ENCODE results near the gene PACRG. TPM values are rescaled to one million over a fixed set of nuclear protein-coding genes. Genes with fewer than 3 reads are reported as not detected.

PACRG gene
- total RNA-seq, 2 donors from 2014 or later, result 2.8 to 21.3 TPM

DNA sequence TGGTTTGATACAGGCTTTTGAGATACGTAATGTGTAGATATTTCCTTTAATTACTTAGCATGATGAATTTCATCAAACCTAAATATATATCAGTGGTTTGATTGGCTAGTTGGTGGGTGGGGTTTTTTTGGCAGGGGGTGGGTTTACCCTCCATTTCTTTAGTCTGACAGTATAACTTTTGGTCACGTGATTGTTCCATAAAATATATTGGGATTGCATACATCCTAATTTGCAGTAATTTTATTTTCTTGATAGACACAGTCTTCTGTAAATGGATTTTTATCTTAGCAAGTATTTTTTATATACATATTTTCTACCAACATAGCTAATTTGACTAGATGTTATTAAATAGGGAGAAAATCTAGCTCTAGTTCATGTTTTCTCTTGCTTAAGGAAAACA lies 509.3 kb downstream of the PACRG start:
- Histone ChIP-seq H3K9me3 (no peaks in the 10 kb centered on the region), H3K4me3 (no peak overlapping the region), H3K27me3 (no peaks in the 10 kb centered on the region), H3K4me1 (no peaks in the 10 kb centered on the region), H3K36me3 (no peaks in the 10 kb centered on the region), H3K27ac (no peak overlapping the region)
- TF ChIP-seq, protein P1, sequence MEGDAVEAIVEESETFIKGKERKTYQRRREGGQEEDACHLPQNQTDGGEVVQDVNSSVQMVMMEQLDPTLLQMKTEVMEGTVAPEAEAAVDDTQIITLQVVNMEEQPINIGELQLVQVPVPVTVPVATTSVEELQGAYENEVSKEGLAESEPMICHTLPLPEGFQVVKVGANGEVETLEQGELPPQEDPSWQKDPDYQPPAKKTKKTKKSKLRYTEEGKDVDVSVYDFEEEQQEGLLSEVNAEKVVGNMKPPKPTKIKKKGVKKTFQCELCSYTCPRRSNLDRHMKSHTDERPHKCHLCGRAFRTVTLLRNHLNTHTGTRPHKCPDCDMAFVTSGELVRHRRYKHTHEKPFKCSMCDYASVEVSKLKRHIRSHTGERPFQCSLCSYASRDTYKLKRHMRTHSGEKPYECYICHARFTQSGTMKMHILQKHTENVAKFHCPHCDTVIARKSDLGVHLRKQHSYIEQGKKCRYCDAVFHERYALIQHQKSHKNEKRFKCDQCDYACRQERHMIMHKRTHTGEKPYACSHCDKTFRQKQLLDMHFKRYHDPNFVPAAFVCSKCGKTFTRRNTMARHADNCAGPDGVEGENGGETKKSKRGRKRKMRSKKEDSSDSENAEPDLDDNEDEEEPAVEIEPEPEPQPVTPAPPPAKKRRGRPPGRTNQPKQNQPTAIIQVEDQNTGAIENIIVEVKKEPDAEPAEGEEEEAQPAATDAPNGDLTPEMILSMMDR (IDR thresholded peaks at IDR 0.05), result no peak
- DNase-seq (ENCODE audit: low spot score), result no peak

DNA sequence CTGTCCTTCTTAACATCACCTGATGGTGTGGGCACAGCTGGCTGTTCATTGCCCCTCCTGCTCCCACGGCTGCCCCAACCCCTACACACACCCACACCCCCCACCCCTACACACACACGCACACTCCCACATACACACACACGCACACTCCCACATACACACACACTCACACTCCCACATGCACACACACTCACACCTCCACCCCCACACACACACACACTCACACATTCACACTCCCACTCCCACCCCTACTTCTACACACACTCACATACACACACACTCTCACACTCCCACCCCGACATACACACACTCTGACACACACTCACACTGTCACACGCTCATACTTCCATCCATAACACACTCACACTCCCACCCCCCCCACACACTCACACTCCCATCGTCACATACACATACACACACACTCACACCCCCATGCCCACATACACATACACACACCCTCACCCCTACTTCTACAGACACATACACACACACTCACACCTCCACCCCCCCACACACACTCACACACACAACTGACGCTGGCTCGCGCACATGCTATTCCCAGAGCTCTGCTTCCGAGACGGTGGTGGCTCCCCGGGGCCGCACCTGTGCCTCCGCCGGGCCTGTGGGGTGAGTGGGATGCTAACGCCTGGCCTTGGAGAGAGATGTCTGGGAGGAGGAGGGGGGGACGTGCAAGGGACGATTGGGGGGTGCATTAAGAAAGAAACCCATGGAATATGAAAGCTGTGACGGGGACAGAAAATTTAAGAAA lies 512.0 kb downstream of the PACRG start:
- Histone ChIP-seq H3K27me3 (no peaks in the 10 kb centered on the region), H3K9me3 (no peaks in the 10 kb centered on the region), H3K27ac (no peak overlapping the region), H3K36me3 (no peaks in the 10 kb centered on the region), H3K4me1 (peaks cover 0 to 7% of the 10 kb centered on the region in 2 donors), H3K4me3 (no peak overlapping the region)
- TF ChIP-seq, protein P1 (IDR thresholded peaks at IDR 0.05), result no peak
- DNase-seq (ENCODE audit: low spot score), result no peak

DNA sequence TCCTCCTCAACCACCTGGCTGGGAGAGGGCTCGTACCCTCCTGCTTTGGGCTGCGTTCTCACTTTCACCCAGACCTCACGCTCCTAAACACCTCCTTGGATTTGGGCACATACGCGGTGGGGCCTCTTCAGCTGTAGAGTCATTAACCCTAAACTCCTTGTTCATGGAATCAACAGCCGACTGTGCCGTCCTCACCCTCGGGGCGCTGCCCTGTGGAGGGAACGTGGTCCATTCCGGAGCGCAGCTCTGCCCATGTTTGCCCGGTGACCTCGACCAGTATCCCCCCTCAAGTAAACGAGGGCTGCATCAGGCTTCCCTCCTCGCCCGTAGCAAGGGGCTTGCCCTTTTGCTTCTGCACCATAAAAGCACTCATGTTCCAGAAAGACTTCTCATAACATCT lies 512.8 kb downstream of the PACRG start:
- Histone ChIP-seq H3K4me3 (no peak overlapping the region), H3K9me3 (no peaks in the 10 kb centered on the region), H3K36me3 (no peaks in the 10 kb centered on the region), H3K4me1 (peaks cover 0 to 7% of the 10 kb centered on the region in 2 donors), H3K27ac (no peak overlapping the region), H3K27me3 (no peaks in the 10 kb centered on the region)
- no peak for DNase-seq (ENCODE audit: low spot score)
- TF ChIP-seq, protein P1 (IDR thresholded peaks at IDR 0.05), result no peak

DNA sequence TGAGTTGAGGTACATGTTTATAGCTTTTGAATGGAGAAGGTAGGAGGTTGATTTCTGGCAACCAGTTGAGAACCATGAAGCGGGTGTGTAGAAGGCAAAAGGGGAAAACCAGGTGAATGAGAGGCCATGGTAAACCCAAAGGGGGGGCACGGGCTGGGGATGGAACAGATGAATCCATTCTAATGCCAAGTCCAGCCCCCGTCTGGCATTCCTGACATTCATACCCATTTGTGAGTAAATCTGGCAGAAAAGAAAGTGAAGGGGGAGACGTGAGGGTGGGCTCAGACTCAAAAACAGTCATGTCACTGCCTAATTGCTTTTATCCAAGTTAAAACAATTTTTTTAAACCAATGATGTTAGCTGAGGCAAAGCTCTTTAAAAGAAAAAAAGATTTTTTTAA lies 513.9 kb downstream of the PACRG start:
- no peaks in the 10 kb centered on the region for H3K27me3 ChIP-seq
- H3K4me1 ChIP-seq, result peaks cover 0 to 7% of the 10 kb centered on the region in 2 donors
- H3K4me3 ChIP-seq, result no peak overlapping the region
- DNase-seq (ENCODE audit: low spot score), result no peak
- no peaks in the 10 kb centered on the region for H3K9me3 ChIP-seq
- H3K27ac ChIP-seq, result no peak overlapping the region
- TF ChIP-seq, protein P1 (IDR thresholded peaks at IDR 0.05), result no peak
- no peaks in the 10 kb centered on the region for H3K36me3 ChIP-seq

DNA sequence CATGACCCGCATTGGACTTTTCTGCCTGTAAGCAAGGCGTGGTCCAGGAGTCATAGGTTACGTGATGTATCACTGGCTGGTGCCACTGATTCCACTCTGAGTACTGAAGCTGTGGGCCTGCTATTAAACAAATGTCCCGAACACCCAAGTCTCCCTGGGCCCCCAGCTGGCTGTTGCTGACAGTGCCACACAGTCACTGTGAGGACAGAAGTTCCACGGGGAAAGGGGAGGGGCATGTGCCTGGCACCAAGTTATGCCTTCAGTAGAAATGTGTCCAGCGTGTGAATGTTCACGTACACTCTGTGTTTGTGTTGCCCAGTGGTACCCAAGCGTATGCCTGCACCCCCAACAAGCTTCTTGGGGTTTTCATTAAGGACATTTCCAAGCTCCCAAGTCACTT lies 515.3 kb downstream of the PACRG start:
- Histone ChIP-seq H3K36me3 (no peaks in the 10 kb centered on the region), H3K9me3 (no peaks in the 10 kb centered on the region), H3K4me3 (no peak overlapping the region), H3K27ac (peak overlapping the region; percentile 46 to 74), H3K4me1 (peaks cover 0 to 7% of the 10 kb centered on the region in 2 donors), H3K27me3 (no peaks in the 10 kb centered on the region)
- TF ChIP-seq, protein P1 (IDR thresholded peaks at IDR 0.05), result peak in 1 of 2 donors; percentile 16
- DNase-seq (ENCODE audit: low spot score), result no peak

All from right atrium auricular region (tissue), 2 donors.